Neural progenitor cell (in vitro differentiated cells): Measurements from ENCODE around the gene HRK. TPM values are rescaled to one million over a fixed set of nuclear protein-coding genes. Genes with fewer than 3 reads are reported as not detected.

Source experiments
- DNase-seq: peaks from one replicate; pipeline ENCODE4 v3.0.0-alpha.2; 2016; ENCODE audit warnings: low spot score
- H2AFZ ChIP-seq: fragments of 200-600 bp; sonication (generic); replicated peaks from 2 replicates; pipeline ENCODE4 v1.6.1; 2016; ENCODE audit warnings: antibody characterized with exemption
- H3F3A ChIP-seq: fragments of 200-600 bp; sonication (generic); 2 replicates; pipeline ENCODE4 v1.6.1; 2016; ENCODE audit warnings: antibody characterized with exemption, low read depth
- H3K27ac ChIP-seq: fragments of 200-600 bp; sonication (generic); 2 replicates; pipeline ENCODE4 v1.5.1; 2016; ENCODE audit warnings: mild to moderate bottlenecking
- H3K27me3 ChIP-seq: fragments of 200-600 bp; sonication (generic); 2 replicates; pipeline ENCODE4 v1.6.1; 2016; ENCODE audit warnings: mild to moderate bottlenecking, moderate library complexity
- H3K36me3 ChIP-seq: fragments of 200-600 bp; sonication (generic); 2 replicates; pipeline ENCODE4 v1.5.1; 2016
- H3K4me1 ChIP-seq: fragments of 200-600 bp; sonication (generic); 2 replicates; pipeline ENCODE4 v1.6.1; 2016; ENCODE audit warnings: mixed run types
- H3K4me2 ChIP-seq: fragments of 200-600 bp; sonication (generic); 2 replicates; pipeline ENCODE4 v1.6.1; 2016
- H3K4me3 ChIP-seq: fragments of 200-600 bp; sonication (generic); 2 replicates; pipeline ENCODE4 v1.5.1; 2016
- H3K79me2 ChIP-seq: fragments of 200-600 bp; sonication (generic); 2 replicates; pipeline ENCODE4 v1.6.1; 2016; ENCODE audit warnings: low read depth
- H3K9ac ChIP-seq: fragments of 200-600 bp; sonication (generic); 2 replicates; pipeline ENCODE4 v1.6.1; 2016
- H3K9me3 ChIP-seq: fragments of 200-600 bp; sonication (generic); 2 replicates; pipeline ENCODE4 v1.5.1; 2016; ENCODE audit warnings: low read depth
- H4K20me1 ChIP-seq: fragments of 200-600 bp; sonication (generic); 2 replicates; pipeline ENCODE4 v1.6.1; 2016; ENCODE audit warnings: low read depth
- H3K27ac Mint-ChIP-seq: 3 replicates; pipeline ENCODE4 v1.8.0; 2021; ENCODE audit warnings: mixed read lengths
- H3K27me3 Mint-ChIP-seq: 2 replicates; pipeline ENCODE4 v1.8.0; 2022; ENCODE audit warnings: low read depth, mild to moderate bottlenecking, inconsistent platforms, moderate library complexity, mixed read lengths; ENCODE audit not compliant: insufficient read depth
- H3K36me3 Mint-ChIP-seq: 3 replicates; pipeline ENCODE4 v1.8.0; 2021; ENCODE audit warnings: mixed read lengths
- H3K4me1 Mint-ChIP-seq: 3 replicates; pipeline ENCODE4 v1.8.0; 2021; ENCODE audit warnings: mixed read lengths
- H3K4me3 Mint-ChIP-seq: 3 replicates; pipeline ENCODE4 v1.8.0; 2021; ENCODE audit warnings: mild to moderate bottlenecking, moderate library complexity, mixed read lengths
- H3K9me3 Mint-ChIP-seq: 3 replicates; pipeline ENCODE4 v1.8.0; 2020; ENCODE audit warnings: mixed read lengths
- CTCF ChIP-seq: fragments of 200-600 bp; sonication (generic); IDR thresholded peaks from 2 replicates; pipeline ENCODE4 v1.5.1; 2017; ENCODE audit warnings: antibody characterized with exemption, mild to moderate bottlenecking
- EZH2 ChIP-seq: fragments of 200-600 bp; sonication (generic); IDR thresholded peaks from 2 replicates; pipeline ENCODE4 v1.6.1; 2017; ENCODE audit warnings: antibody characterized with exemption, mild to moderate bottlenecking, moderate library complexity
- EZH2phosphoT487 ChIP-seq: fragments of 200-600 bp; sonication (generic); IDR thresholded peaks from 2 replicates; pipeline ENCODE4 v1.6.1; 2017; ENCODE audit warnings: antibody characterized with exemption
- total RNA-seq: library from RNA; depleted of rRNA; stranded (reverse); fragments of >200 nt; gene quantifications from 2 replicates; pipeline ENCODE4 v1.2.3, GENCODE V29; 2015; ENCODE audit warnings: low replicate concordance

Gene HRK
- total RNA-seq, 1 donor from 2014 or later: not detected

DNA sequence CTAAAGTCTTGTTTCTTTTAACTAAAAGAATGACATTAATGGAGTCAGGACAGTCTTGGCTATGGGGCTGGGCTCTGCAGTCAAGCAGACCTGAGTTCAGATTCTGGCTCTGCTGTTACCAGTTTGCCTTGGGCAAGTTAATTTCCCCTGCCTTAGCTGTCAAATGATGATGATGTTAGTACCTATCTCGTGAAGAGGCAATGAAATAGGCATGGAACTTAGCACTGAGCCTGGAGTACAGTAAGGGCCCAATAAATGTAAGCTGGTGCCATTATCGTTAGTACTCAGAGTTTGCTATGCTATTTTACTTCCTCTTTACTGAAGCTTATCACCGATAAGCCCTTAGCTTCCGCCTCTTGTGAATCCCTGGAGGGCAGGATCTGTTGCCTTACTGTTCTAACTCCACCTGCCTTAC lies 38.0 kb upstream of the HRK start:
- no peaks in the 10 kb centered on the region for H3F3A ChIP-seq
- no peak overlapping the region for H3K27ac Mint-ChIP-seq
- H3K27me3 Mint-ChIP-seq: peaks cover 2% of the 10 kb centered on the region
- H3K36me3 Mint-ChIP-seq: peaks cover 13% of the 10 kb centered on the region
- no peak overlapping the region for H2AFZ ChIP-seq
- no peaks in the 10 kb centered on the region for H3K9me3 ChIP-seq
- peaks cover 53% of the 10 kb centered on the region for H4K20me1 ChIP-seq
- peaks cover 9% of the 10 kb centered on the region for H3K4me1 Mint-ChIP-seq
- H3K27me3 ChIP-seq: no peaks in the 10 kb centered on the region
- no peak for TF ChIP-seq EZH2
- TF ChIP-seq EZH2phosphoT487: no peak
- no peak for TF ChIP-seq CTCF
- no peaks in the 10 kb centered on the region for H3K36me3 ChIP-seq
- no peak overlapping the region for H3K9ac ChIP-seq
- H3K4me3 Mint-ChIP-seq: no peak overlapping the region
- no peaks in the 10 kb centered on the region for H3K4me1 ChIP-seq
- no peak overlapping the region for H3K4me3 ChIP-seq
- H3K27ac ChIP-seq: no peak overlapping the region
- DNase-seq: no peak
- peaks cover 62% of the 10 kb centered on the region for H3K79me2 ChIP-seq
- H3K4me2 ChIP-seq: no peak overlapping the region
- no peaks in the 10 kb centered on the region for H3K9me3 Mint-ChIP-seq

DNA sequence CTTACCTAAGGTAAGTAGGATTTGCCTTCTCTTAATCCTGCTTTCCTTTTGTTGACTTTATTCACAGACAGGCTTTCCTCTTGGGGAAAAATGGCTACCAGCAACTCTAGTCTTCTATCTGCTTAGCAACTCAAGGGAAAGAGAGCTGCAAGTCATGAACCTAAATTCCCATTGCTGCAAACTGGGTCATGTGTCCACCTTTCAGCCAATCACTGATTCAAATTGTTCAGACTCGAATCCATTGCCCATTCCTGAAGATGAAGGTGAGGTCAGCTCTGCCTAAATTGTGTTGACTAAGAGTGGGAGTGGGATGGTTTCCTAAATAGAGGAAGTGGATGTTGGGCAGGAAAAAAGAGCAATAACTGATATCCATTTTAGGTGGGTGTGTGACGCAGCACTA lies 37.2 kb upstream of the HRK start:
- Histone ChIP-seq H3K27ac (no peak overlapping the region), H3K4me3 (no peak overlapping the region), H3K4me1 (no peaks in the 10 kb centered on the region), H3K9ac (no peak overlapping the region), H2AFZ (no peak overlapping the region), H3K4me2 (no peak overlapping the region), H3F3A (no peaks in the 10 kb centered on the region), H3K9me3 (no peaks in the 10 kb centered on the region), H3K36me3 (no peaks in the 10 kb centered on the region), H4K20me1 (peaks cover 60% of the 10 kb centered on the region), H3K79me2 (peaks cover 63% of the 10 kb centered on the region), H3K27me3 (no peaks in the 10 kb centered on the region)
- H3K4me1 Mint-ChIP-seq: peaks cover 9% of the 10 kb centered on the region
- H3K9me3 Mint-ChIP-seq: no peaks in the 10 kb centered on the region
- no peak for DNase-seq
- no peaks in the 10 kb centered on the region for H3K27me3 Mint-ChIP-seq
- no peak overlapping the region for H3K4me3 Mint-ChIP-seq
- TF ChIP-seq EZH2 (no peak), EZH2phosphoT487 (no peak), CTCF (no peak)
- no peak overlapping the region for H3K27ac Mint-ChIP-seq
- H3K36me3 Mint-ChIP-seq: peaks cover 13% of the 10 kb centered on the region

GRCh38 chr12:116916714-116917114 lies 35.5 kb upstream of the HRK start:
- H3K4me3 ChIP-seq: no peak overlapping the region
- H3K4me1 ChIP-seq: peaks cover 4% of the 10 kb centered on the region
- no peak overlapping the region for H2AFZ ChIP-seq
- H3K9me3 Mint-ChIP-seq: no peaks in the 10 kb centered on the region
- no peak overlapping the region for H3K9ac ChIP-seq
- no peak overlapping the region for H3K27ac Mint-ChIP-seq
- no peak for TF ChIP-seq EZH2
- TF ChIP-seq EZH2phosphoT487: no peak
- TF ChIP-seq CTCF: no peak
- peaks cover 4% of the 10 kb centered on the region for H3F3A ChIP-seq
- DNase-seq: no peak
- peaks cover 13% of the 10 kb centered on the region for H3K4me1 Mint-ChIP-seq
- no peaks in the 10 kb centered on the region for H3K9me3 ChIP-seq
- peaks cover 15% of the 10 kb centered on the region for H3K36me3 Mint-ChIP-seq
- H3K36me3 ChIP-seq: no peaks in the 10 kb centered on the region
- no peaks in the 10 kb centered on the region for H3K27me3 Mint-ChIP-seq
- H4K20me1 ChIP-seq: peaks cover 66% of the 10 kb centered on the region
- H3K4me3 Mint-ChIP-seq: no peak overlapping the region
- no peaks in the 10 kb centered on the region for H3K27me3 ChIP-seq
- no peak overlapping the region for H3K4me2 ChIP-seq
- peaks cover 64% of the 10 kb centered on the region for H3K79me2 ChIP-seq
- no peak overlapping the region for H3K27ac ChIP-seq
